ENCODE data around the gene SLC25A21. TPM values are rescaled to one million over a fixed set of nuclear protein-coding genes. Genes with fewer than 3 reads are reported as not detected.
"Not testable (repeated sequence)": the region's sequence is repeated elsewhere in the genome, so short reads cannot be mapped to it uniquely, and the experiment has no call there.

The SLC25A21 gene
- total RNA-seq, 1 donor from 2014 or later: 0.56 TPM

DNA sequence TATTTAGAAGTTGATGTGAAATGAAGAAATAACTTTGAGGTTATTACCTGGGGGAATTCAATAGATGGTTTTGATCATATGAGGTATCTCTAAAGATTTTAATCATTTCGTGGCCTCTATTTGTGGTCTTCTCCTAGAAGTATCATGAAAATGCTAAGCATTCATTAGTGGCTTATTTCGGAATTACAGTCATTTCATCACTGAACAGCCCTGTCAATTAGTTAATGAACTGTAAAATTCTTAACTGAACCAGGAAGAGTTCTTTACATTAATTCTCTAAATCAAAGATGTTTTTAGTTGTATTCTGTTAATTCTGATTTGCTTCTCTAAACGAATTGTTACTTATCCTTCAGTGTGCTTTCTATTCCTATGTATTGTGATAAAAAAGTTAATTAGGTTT lies 261.8 kb downstream of the SLC25A21 start:
- Mint-ChIP-seq H3K27me3 (ENCODE audit: unreplicated experiment) (peaks cover 56% of the 10 kb centered on the region), H3K4me1 (ENCODE audit: unreplicated experiment) (no peaks in the 10 kb centered on the region), H3K27ac (ENCODE audit: unreplicated experiment) (no peak overlapping the region), H3K4me3 (ENCODE audit: unreplicated experiment) (no peak overlapping the region), H3K9me3 (ENCODE audit: unreplicated experiment) (no peaks in the 10 kb centered on the region), H3K36me3 (ENCODE audit: unreplicated experiment) (no peaks in the 10 kb centered on the region)
- DNase-seq (ENCODE audit: extremely low spot score, unreplicated experiment): no peak
- TF ChIP-seq CTCF (IDR thresholded peaks at IDR 0.05): no peak

DNA sequence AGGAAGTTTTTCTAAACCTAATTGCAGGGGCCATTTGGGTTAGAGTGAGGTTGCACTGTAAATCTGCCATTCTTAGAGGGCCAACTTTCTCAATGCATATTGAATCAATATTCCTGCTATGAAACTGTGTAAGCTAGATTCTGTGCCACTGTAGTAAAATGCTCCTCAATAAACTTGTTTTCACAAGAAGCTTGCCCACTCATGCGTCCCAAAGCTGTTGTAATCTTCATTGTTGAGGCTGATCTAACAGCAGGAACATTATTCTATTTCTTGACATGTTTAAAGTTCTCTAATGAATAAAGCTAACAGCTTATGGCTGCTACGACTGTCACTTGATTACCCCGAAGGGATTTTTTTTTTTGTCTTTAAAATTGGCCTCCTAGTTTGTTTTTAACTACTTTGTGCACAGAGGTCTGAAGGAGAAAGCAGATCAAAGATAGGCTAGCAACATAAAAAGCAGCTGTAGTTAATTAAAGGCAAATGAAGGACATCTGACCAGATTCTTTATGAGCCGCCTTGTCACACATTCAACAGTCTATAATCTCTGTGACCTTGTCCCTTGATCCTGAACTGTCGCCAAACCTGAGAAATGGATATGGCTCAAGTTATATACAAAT lies 267.0 kb downstream of the SLC25A21 start:
- peaks cover 40% of the 10 kb centered on the region for H3K27me3 Mint-ChIP-seq (ENCODE audit: unreplicated experiment)
- no peaks in the 10 kb centered on the region for H3K36me3 Mint-ChIP-seq (ENCODE audit: unreplicated experiment)
- no peak overlapping the region for H3K4me3 Mint-ChIP-seq (ENCODE audit: unreplicated experiment)

GRCh38 chr14:36901861-36902260 lies 270.5 kb downstream of the SLC25A21 start:
- Mint-ChIP-seq H3K27ac (ENCODE audit: unreplicated experiment) (no peak overlapping the region), H3K27me3 (ENCODE audit: unreplicated experiment) (peaks cover 28% of the 10 kb centered on the region), H3K4me3 (ENCODE audit: unreplicated experiment) (no peak overlapping the region), H3K36me3 (ENCODE audit: unreplicated experiment) (no peaks in the 10 kb centered on the region), H3K9me3 (ENCODE audit: unreplicated experiment) (no peaks in the 10 kb centered on the region), H3K4me1 (ENCODE audit: unreplicated experiment) (no peaks in the 10 kb centered on the region)
- TF ChIP-seq CTCF (IDR thresholded peaks at IDR 0.05): no peak
- DNase-seq (ENCODE audit: extremely low spot score, unreplicated experiment): no peak

More for the DNA sequence above, 267.0 kb downstream of the SLC25A21 start:
- no peaks in the 10 kb centered on the region for H3K4me1 Mint-ChIP-seq (ENCODE audit: unreplicated experiment)
- no peaks in the 10 kb centered on the region for H3K9me3 Mint-ChIP-seq (ENCODE audit: unreplicated experiment)
- no peak overlapping the region for H3K27ac Mint-ChIP-seq (ENCODE audit: unreplicated experiment)
- no peak for DNase-seq (ENCODE audit: extremely low spot score, unreplicated experiment)
- TF ChIP-seq CTCF (IDR thresholded peaks at IDR 0.05): no peak

- no peaks in the 10 kb centered on the region for H3K36me3 Mint-ChIP-seq (ENCODE audit: unreplicated experiment)
- no peak for TF ChIP-seq CTCF (IDR thresholded peaks at IDR 0.05)
- DNase-seq (ENCODE audit: extremely low spot score, unreplicated experiment): no peak
- H3K27me3 Mint-ChIP-seq (ENCODE audit: unreplicated experiment): peaks cover 29% of the 10 kb centered on the region
- H3K9me3 Mint-ChIP-seq (ENCODE audit: unreplicated experiment): no peaks in the 10 kb centered on the region
- H3K4me1 Mint-ChIP-seq (ENCODE audit: unreplicated experiment): no peaks in the 10 kb centered on the region
- no peak overlapping the region for H3K27ac Mint-ChIP-seq (ENCODE audit: unreplicated experiment)
- H3K4me3 Mint-ChIP-seq (ENCODE audit: unreplicated experiment): no peak overlapping the region
These were observed 271.6 kb downstream of the SLC25A21 start for GRCh38 chr14:36900846-36901245.

DNA sequence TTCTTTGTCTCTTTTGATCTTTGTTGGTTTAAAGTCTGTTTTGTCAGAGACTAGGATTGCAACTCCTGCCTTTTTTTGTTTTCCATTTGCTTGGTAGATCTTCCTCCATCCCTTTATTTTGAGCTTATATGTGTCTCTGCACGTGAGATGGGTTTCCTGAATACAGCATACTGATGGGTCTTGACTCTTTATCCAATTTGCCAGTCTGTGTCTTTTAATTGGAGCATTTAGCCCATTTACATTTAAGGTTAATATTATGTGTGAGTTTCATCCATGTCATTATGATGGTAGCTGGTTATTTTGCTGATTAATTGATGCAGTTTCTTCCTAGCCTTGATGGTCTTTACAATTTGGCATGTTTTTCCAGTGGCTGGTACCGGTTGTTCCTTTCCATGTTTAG lies 276.1 kb downstream of the SLC25A21 start:
- not testable (repeated sequence) for H3K36me3 Mint-ChIP-seq (ENCODE audit: unreplicated experiment); H3K9me3 Mint-ChIP-seq (ENCODE audit: unreplicated experiment); H3K4me1 Mint-ChIP-seq (ENCODE audit: unreplicated experiment); H3K4me3 Mint-ChIP-seq (ENCODE audit: unreplicated experiment); H3K27ac Mint-ChIP-seq (ENCODE audit: unreplicated experiment); DNase-seq (ENCODE audit: extremely low spot score, unreplicated experiment)
- peaks cover 22% of the 10 kb centered on the region for H3K27me3 Mint-ChIP-seq (ENCODE audit: unreplicated experiment)

GRCh38 chr14:36884049-36884448 lies 288.4 kb downstream of the SLC25A21 start:
- no peak for TF ChIP-seq CTCF (IDR thresholded peaks at IDR 0.05)
- peaks cover 13% of the 10 kb centered on the region for H3K9me3 Mint-ChIP-seq (ENCODE audit: unreplicated experiment)
- H3K4me3 Mint-ChIP-seq (ENCODE audit: unreplicated experiment): no peak overlapping the region
- no peaks in the 10 kb centered on the region for H3K4me1 Mint-ChIP-seq (ENCODE audit: unreplicated experiment)
- no peak for DNase-seq (ENCODE audit: extremely low spot score, unreplicated experiment)
- peaks cover 9% of the 10 kb centered on the region for H3K27me3 Mint-ChIP-seq (ENCODE audit: unreplicated experiment)
- no peak overlapping the region for H3K27ac Mint-ChIP-seq (ENCODE audit: unreplicated experiment)
- no peaks in the 10 kb centered on the region for H3K36me3 Mint-ChIP-seq (ENCODE audit: unreplicated experiment)
